ENCODE results near the gene BUB3. TPM values are rescaled to one million over a fixed set of nuclear protein-coding genes. Genes with fewer than 3 reads are reported as not detected.

BUB3 gene
- total RNA-seq, 3 donors from 2014 or later (not counting 1 experiment from before 2014, with no cell fraction given): 122 to 145 (median 125) TPM

Other genes starting within 250 kb of the BUB3 start
- not detected for gene FAM24A, start 243.8 kb upstream of the BUB3 start, total RNA-seq
- 1 to 10 TPM; 6.1 to 8.5 (median 7.2) TPM for gene C10orf88, start 200.2 kb upstream of the BUB3 start, total RNA-seq
- 10 to 100 TPM; 10.6 to 13.8 (median 13.7) TPM for gene PSTK, start 174.0 kb upstream of the BUB3 start, total RNA-seq
- gene IKZF5, start 145.6 kb upstream of the BUB3 start, total RNA-seq: 10 to 100 TPM; 40.3 to 65.0 (median 51.8) TPM
- 10 to 100 TPM; 20.8 to 27.3 (median 22.4) TPM for gene ACADSB, start 145.4 kb upstream of the BUB3 start, total RNA-seq
- gene HMX3, start 18.4 kb upstream of the BUB3 start, total RNA-seq: under 1 TPM in 1 of 3 donors, not detected in 2; 0.33 TPM
- not detected for gene HMX2, start 6.3 kb upstream of the BUB3 start, total RNA-seq